ENCODE measurements around the gene QKI.

The QKI gene

GRCh38 chr6:163415620-163416556 lies 1.4 kb downstream of the QKI start:
- TF ChIP-seq GATA2 (IDR thresholded peaks at IDR 0.05; ENCODE audit: low read depth, low read length) (no peak), GATA3 (IDR thresholded peaks at IDR 0.05; ENCODE audit: low read depth, low read length) (no peak)

- no peak for TF ChIP-seq GATA3 (IDR thresholded peaks at IDR 0.05; ENCODE audit: low read depth, low read length)
Observed at GRCh38 chr6:163416557-163417253, 2.2 kb downstream of the QKI start.

GRCh38 chr6:163417595-163417994 lies 3.1 kb downstream of the QKI start:
- TF ChIP-seq GATA3 (IDR thresholded peaks at IDR 0.05; ENCODE audit: low read depth, low read length) = no peak
- TF ChIP-seq GATA2 (IDR thresholded peaks at IDR 0.05; ENCODE audit: low read depth, low read length) = no peak

GRCh38 chr6:163418311-163419029 lies 4.0 kb downstream of the QKI start:
- no peak for TF ChIP-seq GATA2 (IDR thresholded peaks at IDR 0.05; ENCODE audit: low read depth, low read length)
- TF ChIP-seq GATA3 (IDR thresholded peaks at IDR 0.05; ENCODE audit: low read depth, low read length) = no peak

- TF ChIP-seq GATA2 (IDR thresholded peaks at IDR 0.05; ENCODE audit: low read depth, low read length) = no peak
- no peak for TF ChIP-seq GATA3 (IDR thresholded peaks at IDR 0.05; ENCODE audit: low read depth, low read length)
Observed at GRCh38 chr6:163419413-163420288, 5.1 kb downstream of the QKI start.

GRCh38 chr6:163420289-163420614 lies 5.7 kb downstream of the QKI start:
- TF ChIP-seq GATA2 (IDR thresholded peaks at IDR 0.05; ENCODE audit: low read depth, low read length) (no peak), GATA3 (IDR thresholded peaks at IDR 0.05; ENCODE audit: low read depth, low read length) (no peak)

- no peak for TF ChIP-seq GATA3 (IDR thresholded peaks at IDR 0.05; ENCODE audit: low read depth, low read length)
- no peak for TF ChIP-seq GATA2 (IDR thresholded peaks at IDR 0.05; ENCODE audit: low read depth, low read length)
Observed at GRCh38 chr6:163422550-163422949, 8.0 kb downstream of the QKI start.

GRCh38 chr6:163423696-163424095 lies 9.2 kb downstream of the QKI start:
- TF ChIP-seq GATA2 (IDR thresholded peaks at IDR 0.05; ENCODE audit: low read depth, low read length) = no peak
- no peak for TF ChIP-seq GATA3 (IDR thresholded peaks at IDR 0.05; ENCODE audit: low read depth, low read length)

- TF ChIP-seq GATA2 (IDR thresholded peaks at IDR 0.05; ENCODE audit: low read depth, low read length) (no peak), GATA3 (IDR thresholded peaks at IDR 0.05; ENCODE audit: low read depth, low read length) (no peak)
Observed at GRCh38 chr6:163427498-163428254, 13.2 kb downstream of the QKI start.

GRCh38 chr6:163428373-163428772 lies 13.9 kb downstream of the QKI start:
- TF ChIP-seq GATA3 (IDR thresholded peaks at IDR 0.05; ENCODE audit: low read depth, low read length) = no peak
- TF ChIP-seq GATA2 (IDR thresholded peaks at IDR 0.05; ENCODE audit: low read depth, low read length) = no peak

GRCh38 chr6:163429858-163430448 lies 15.4 kb downstream of the QKI start:
- TF ChIP-seq GATA3 (IDR thresholded peaks at IDR 0.05; ENCODE audit: low read depth, low read length) (no peak), GATA2 (IDR thresholded peaks at IDR 0.05; ENCODE audit: low read depth, low read length) (no peak)

GRCh38 chr6:163432300-163432699 lies 17.8 kb downstream of the QKI start:
- TF ChIP-seq GATA2 (IDR thresholded peaks at IDR 0.05; ENCODE audit: low read depth, low read length) = no peak
- no peak for TF ChIP-seq GATA3 (IDR thresholded peaks at IDR 0.05; ENCODE audit: low read depth, low read length)

Measured in SH-SY5Y (cell line).